Measurements from ENCODE around the gene GTF2E1.

Gene GTF2E1

DNA sequence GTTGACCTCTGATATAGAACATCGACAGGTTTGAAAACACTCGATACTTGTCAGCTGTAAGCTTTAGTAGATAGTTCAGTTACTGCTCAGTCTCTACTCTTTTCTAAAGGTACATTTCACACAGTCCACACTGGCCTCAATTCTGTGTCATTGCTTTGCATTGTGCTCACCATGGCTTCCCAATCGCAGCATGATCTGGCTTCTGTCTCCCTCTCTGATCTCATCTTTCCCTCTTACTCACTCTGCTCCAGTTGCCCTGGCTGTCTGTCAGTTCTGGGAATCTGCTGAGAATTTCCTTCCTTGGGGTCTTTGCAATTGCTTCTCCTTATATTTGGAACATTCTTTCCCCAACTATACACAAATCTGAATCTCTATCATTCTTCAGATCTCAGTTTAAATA, 80.6 kb downstream of the GTF2E1 start:
- no peaks in the 10 kb centered on the region for H3K27me3 ChIP-seq (ENCODE audit: control insufficient read depth in 1 of 2, insufficient read depth in 2 of 2, low read length in 2 of 2)
- no peak overlapping the region for H3K9ac ChIP-seq (ENCODE audit: low read depth in 1 of 2, low read length in 2 of 2)
- peaks cover 3 to 7% of the 10 kb centered on the region in 2 donors for H3K4me1 ChIP-seq (ENCODE audit: control insufficient read depth in 1 of 2, insufficient read depth in 2 of 2, low read length in 2 of 2)
- no peak overlapping the region for H3K27ac ChIP-seq (ENCODE audit: low read depth, low read length)
- H3K4me3 ChIP-seq (ENCODE audit: low read depth in 1 of 2, low read length in 2 of 2), result no peak overlapping the region
- no peaks in the 10 kb centered on the region for H3K36me3 ChIP-seq (ENCODE audit: control insufficient read depth in 1 of 2, insufficient read depth in 2 of 2, low read length in 2 of 2)
- no peaks in the 10 kb centered on the region for H3K9me3 ChIP-seq (ENCODE audit: control insufficient read depth in 1 of 2, low read length in 2 of 2)

- Histone ChIP-seq H3K36me3 (ENCODE audit: control insufficient read depth in 1 of 2, insufficient read depth in 2 of 2, low read length in 2 of 2) (no peaks in the 10 kb centered on the region), H3K9ac (ENCODE audit: low read depth in 1 of 2, low read length in 2 of 2) (no peak overlapping the region), H3K4me3 (ENCODE audit: low read depth in 1 of 2, low read length in 2 of 2) (no peak overlapping the region), H3K27ac (ENCODE audit: low read depth, low read length) (no peak overlapping the region), H3K9me3 (ENCODE audit: control insufficient read depth in 1 of 2, low read length in 2 of 2) (no peaks in the 10 kb centered on the region), H3K4me1 (ENCODE audit: control insufficient read depth in 1 of 2, insufficient read depth in 2 of 2, low read length in 2 of 2) (peaks cover 3 to 7% of the 10 kb centered on the region in 2 donors), H3K27me3 (ENCODE audit: control insufficient read depth in 1 of 2, insufficient read depth in 2 of 2, low read length in 2 of 2) (no peaks in the 10 kb centered on the region)
Observed at GRCh38 chr3:120824613-120825012, 82.1 kb downstream of the GTF2E1 start.

GRCh38 chr3:120828796-120829195, 86.3 kb downstream of the GTF2E1 start:
- Histone ChIP-seq H3K4me3 (ENCODE audit: low read depth in 1 of 2, low read length in 2 of 2) (no peak overlapping the region), H3K36me3 (ENCODE audit: control insufficient read depth in 1 of 2, insufficient read depth in 2 of 2, low read length in 2 of 2) (no peaks in the 10 kb centered on the region), H3K9me3 (ENCODE audit: control insufficient read depth in 1 of 2, low read length in 2 of 2) (no peaks in the 10 kb centered on the region), H3K4me1 (ENCODE audit: control insufficient read depth in 1 of 2, insufficient read depth in 2 of 2, low read length in 2 of 2) (no peaks in the 10 kb centered on the region), H3K27ac (ENCODE audit: low read depth, low read length) (no peak overlapping the region), H3K9ac (ENCODE audit: low read depth in 1 of 2, low read length in 2 of 2) (no peak overlapping the region), H3K27me3 (ENCODE audit: control insufficient read depth in 1 of 2, insufficient read depth in 2 of 2, low read length in 2 of 2) (no peaks in the 10 kb centered on the region)

GRCh38 chr3:120831066-120831465, 88.5 kb downstream of the GTF2E1 start:
- Histone ChIP-seq H3K27me3 (ENCODE audit: control insufficient read depth in 1 of 2, insufficient read depth in 2 of 2, low read length in 2 of 2) (no peaks in the 10 kb centered on the region), H3K36me3 (ENCODE audit: control insufficient read depth in 1 of 2, insufficient read depth in 2 of 2, low read length in 2 of 2) (no peaks in the 10 kb centered on the region), H3K9ac (ENCODE audit: low read depth in 1 of 2, low read length in 2 of 2) (no peak overlapping the region)

More at GRCh38 chr3:120831066-120831465, 88.5 kb downstream of the GTF2E1 start:
- Histone ChIP-seq H3K4me3 (ENCODE audit: low read depth in 1 of 2, low read length in 2 of 2) (no peak overlapping the region), H3K4me1 (ENCODE audit: control insufficient read depth in 1 of 2, insufficient read depth in 2 of 2, low read length in 2 of 2) (no peaks in the 10 kb centered on the region), H3K27ac (ENCODE audit: low read depth, low read length) (no peak overlapping the region), H3K9me3 (ENCODE audit: control insufficient read depth in 1 of 2, low read length in 2 of 2) (no peaks in the 10 kb centered on the region)
